ENCODE measurements around the gene ALK. TPM values are rescaled to one million over a fixed set of nuclear protein-coding genes. Genes with fewer than 3 reads are reported as not detected.

The ALK gene
- polyA plus RNA-seq, 3 donors: not detected

DNA sequence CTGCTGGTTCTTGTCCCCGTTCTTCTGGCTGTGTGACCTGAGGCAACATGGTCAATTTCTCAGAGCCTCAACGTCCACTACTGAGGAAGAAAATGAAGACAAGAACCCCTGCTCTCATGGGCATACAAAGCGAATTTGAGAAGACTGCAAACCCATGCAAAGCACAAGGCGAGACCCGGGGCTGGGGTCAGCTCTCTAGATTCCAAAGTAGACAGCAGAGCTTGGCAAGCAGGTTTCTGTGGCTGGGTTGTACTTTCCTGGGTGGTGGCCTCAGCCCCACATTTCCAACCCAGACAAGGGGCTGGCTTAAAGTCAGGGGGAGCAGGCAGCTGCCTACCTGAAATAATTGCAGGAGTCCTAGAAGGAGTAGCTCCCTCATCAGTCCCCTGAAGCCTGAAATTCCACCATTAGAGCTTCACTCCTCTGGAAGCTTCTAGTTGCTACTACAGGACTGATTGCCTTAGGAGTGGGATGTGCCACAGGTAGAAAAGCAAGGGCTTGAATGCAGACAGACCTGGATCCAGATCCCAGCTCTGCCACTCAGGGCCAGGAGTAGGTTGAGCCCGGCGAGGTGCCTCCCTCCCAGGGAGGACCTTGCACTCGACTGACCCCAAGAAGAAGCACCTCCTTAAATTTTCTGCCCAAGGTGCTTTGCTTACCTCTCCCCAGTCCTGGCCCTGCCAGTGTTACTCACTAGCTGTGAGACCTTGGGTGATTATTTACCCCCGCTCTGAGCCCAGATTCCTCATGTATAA, 678.6 kb downstream of the ALK start:
- Mint-ChIP-seq H3K4me1 (no peaks in the 10 kb centered on the region), H3K27me3 (ENCODE audit: low read depth in 3 of 3) (peaks cover 2 to 6% (median 4%) of the 10 kb centered on the region in 3 donors), H3K4me3 (no peak overlapping the region), H3K27ac (no peak overlapping the region), H3K9me3 (peaks cover 0 to 2% (median 0%) of the 10 kb centered on the region in 7 donors), H3K36me3 (no peaks in the 10 kb centered on the region)
- Histone ChIP-seq H3K4me2 (replicated peaks; ENCODE audit: extremely low read depth, low read length, poor library complexity, severe bottlenecking) (no peak overlapping the region), H3K79me2 (ENCODE audit: insufficient read depth, low read length) (no peaks in the 10 kb centered on the region), H3K36me3 (replicated peaks in 1 of 2; ENCODE audit: control insufficient read depth in 1 of 2, insufficient read depth in 2 of 2, low read length in 2 of 2) (no peaks in the 10 kb centered on the region), H2AFZ (ENCODE audit: insufficient read depth, low read depth, low read length, poor library complexity, severe bottlenecking) (no peak overlapping the region), H3K27ac (ENCODE audit: low read depth in 1 of 2, low read length in 2 of 2) (no peak overlapping the region), H3K9ac (ENCODE audit: insufficient read depth, low read length, poor library complexity, severe bottlenecking) (no peak overlapping the region), H4K20me1 (ENCODE audit: insufficient read depth, low read length) (no peaks in the 10 kb centered on the region), H3K27me3 (ENCODE audit: control insufficient read depth in 2 of 2, insufficient read depth in 2 of 2, low read length in 2 of 2) (no peaks in the 10 kb centered on the region), H3K4me1 (ENCODE audit: control insufficient read depth in 1 of 2, insufficient read depth in 2 of 2, low read length in 2 of 2) (no peaks in the 10 kb centered on the region), H3K9me3 (replicated peaks in 1 of 2; ENCODE audit: control insufficient read depth in 1 of 2, insufficient read depth in 1 of 2, low read length in 2 of 2) (no peaks in the 10 kb centered on the region), H3K4me3 (replicated peaks in 1 of 3; ENCODE audit: low read depth in 2 of 3, low read length in 3 of 3) (no peak overlapping the region)
- 100% methylated on average over 4 of the region's 9 CpGs for WGBS (ENCODE audit: insufficient coverage)
- intact Hi-C loops (cut with micrococcal nuclease): no loop called here
- DNase-seq: no peak
- TF ChIP-seq, protein P1, sequence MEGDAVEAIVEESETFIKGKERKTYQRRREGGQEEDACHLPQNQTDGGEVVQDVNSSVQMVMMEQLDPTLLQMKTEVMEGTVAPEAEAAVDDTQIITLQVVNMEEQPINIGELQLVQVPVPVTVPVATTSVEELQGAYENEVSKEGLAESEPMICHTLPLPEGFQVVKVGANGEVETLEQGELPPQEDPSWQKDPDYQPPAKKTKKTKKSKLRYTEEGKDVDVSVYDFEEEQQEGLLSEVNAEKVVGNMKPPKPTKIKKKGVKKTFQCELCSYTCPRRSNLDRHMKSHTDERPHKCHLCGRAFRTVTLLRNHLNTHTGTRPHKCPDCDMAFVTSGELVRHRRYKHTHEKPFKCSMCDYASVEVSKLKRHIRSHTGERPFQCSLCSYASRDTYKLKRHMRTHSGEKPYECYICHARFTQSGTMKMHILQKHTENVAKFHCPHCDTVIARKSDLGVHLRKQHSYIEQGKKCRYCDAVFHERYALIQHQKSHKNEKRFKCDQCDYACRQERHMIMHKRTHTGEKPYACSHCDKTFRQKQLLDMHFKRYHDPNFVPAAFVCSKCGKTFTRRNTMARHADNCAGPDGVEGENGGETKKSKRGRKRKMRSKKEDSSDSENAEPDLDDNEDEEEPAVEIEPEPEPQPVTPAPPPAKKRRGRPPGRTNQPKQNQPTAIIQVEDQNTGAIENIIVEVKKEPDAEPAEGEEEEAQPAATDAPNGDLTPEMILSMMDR (IDR thresholded peaks at IDR 0.05): no peak

DNA sequence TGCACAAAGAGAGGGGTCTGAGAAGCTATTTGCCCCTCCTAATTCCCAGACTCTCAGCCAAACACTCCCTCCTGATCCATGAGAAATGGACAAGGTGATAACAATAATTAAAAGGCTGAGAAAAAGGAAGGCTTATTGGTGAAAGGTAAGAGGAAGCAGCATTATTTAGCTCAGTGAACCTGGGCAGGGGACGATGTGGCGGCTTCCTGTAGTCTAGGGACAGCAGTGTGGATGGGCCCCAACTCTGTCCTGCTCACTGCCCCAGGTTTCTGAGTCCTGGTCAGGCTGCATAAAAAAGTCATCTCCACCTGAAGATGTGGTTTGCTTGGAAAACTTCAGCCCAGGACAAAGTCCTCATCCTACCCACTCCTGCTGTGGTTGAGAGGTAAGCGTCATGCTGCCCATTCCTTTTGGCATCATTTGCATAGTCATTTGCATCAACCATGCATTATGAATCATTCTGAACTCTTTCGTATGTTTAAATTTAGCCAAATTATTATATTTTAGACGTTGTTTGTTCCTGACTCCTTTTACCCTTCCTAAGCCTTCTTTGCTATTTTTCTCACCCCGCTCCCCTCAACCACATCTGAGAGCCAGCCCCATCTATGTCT, 679.3 kb downstream of the ALK start:
- no peak for DNase-seq
- Histone ChIP-seq H3K9ac (ENCODE audit: insufficient read depth, low read length, poor library complexity, severe bottlenecking) (no peak overlapping the region), H4K20me1 (ENCODE audit: insufficient read depth, low read length) (no peaks in the 10 kb centered on the region), H3K27ac (ENCODE audit: low read depth in 1 of 2, low read length in 2 of 2) (no peak overlapping the region), H3K36me3 (replicated peaks in 1 of 2; ENCODE audit: control insufficient read depth in 1 of 2, insufficient read depth in 2 of 2, low read length in 2 of 2) (no peaks in the 10 kb centered on the region), H3K4me1 (ENCODE audit: control insufficient read depth in 1 of 2, insufficient read depth in 2 of 2, low read length in 2 of 2) (no peaks in the 10 kb centered on the region), H3K4me2 (replicated peaks; ENCODE audit: extremely low read depth, low read length, poor library complexity, severe bottlenecking) (no peak overlapping the region), H2AFZ (ENCODE audit: insufficient read depth, low read depth, low read length, poor library complexity, severe bottlenecking) (no peak overlapping the region), H3K9me3 (replicated peaks in 1 of 2; ENCODE audit: control insufficient read depth in 1 of 2, insufficient read depth in 1 of 2, low read length in 2 of 2) (no peaks in the 10 kb centered on the region), H3K4me3 (replicated peaks in 1 of 3; ENCODE audit: low read depth in 2 of 3, low read length in 3 of 3) (no peak overlapping the region), H3K27me3 (ENCODE audit: control insufficient read depth in 2 of 2, insufficient read depth in 2 of 2, low read length in 2 of 2) (no peaks in the 10 kb centered on the region), H3K79me2 (ENCODE audit: insufficient read depth, low read length) (no peaks in the 10 kb centered on the region)
- Mint-ChIP-seq H3K36me3 (no peaks in the 10 kb centered on the region), H3K27me3 (ENCODE audit: low read depth in 3 of 3) (peaks cover 2 to 6% (median 4%) of the 10 kb centered on the region in 3 donors), H3K27ac (no peak overlapping the region), H3K4me3 (no peak overlapping the region), H3K9me3 (peaks cover 0 to 2% (median 0%) of the 10 kb centered on the region in 7 donors), H3K4me1 (no peaks in the 10 kb centered on the region)
- TF ChIP-seq, protein P1 (IDR thresholded peaks at IDR 0.05): no peak
- 89% methylated on average over 4 of the region's 6 CpGs for WGBS (ENCODE audit: insufficient coverage)
- intact Hi-C loops (cut with micrococcal nuclease): no loop called here

All from CD14-positive monocyte (primary cell).